Mesothelial cell of epicardium (in vitro differentiated cells): ENCODE data around the gene ZNF132. TPM values are rescaled to one million over a fixed set of nuclear protein-coding genes. Genes with fewer than 3 reads are reported as not detected.

Source experiments
- DNase-seq, 2 experiments: peaks; one replicate each; pipeline ENCODE4 v3.0.0; 2021; ENCODE audit warnings: low spot score in 2 of 2; ENCODE audit not compliant: unreplicated experiment in 2 of 2
- H3K27ac Mint-ChIP-seq: 2 replicates; pipeline ENCODE4 v1.8.0; 2021; ENCODE audit warnings: mixed read lengths
- H3K27me3 Mint-ChIP-seq: 2 replicates; pipeline ENCODE4 v1.8.0; 2021; ENCODE audit warnings: low read depth, mixed read lengths
- H3K36me3 Mint-ChIP-seq: 2 replicates; pipeline ENCODE4 v1.8.0; 2021; ENCODE audit warnings: mixed read lengths
- H3K4me1 Mint-ChIP-seq: 2 replicates; pipeline ENCODE4 v1.8.0; 2021; ENCODE audit warnings: mixed read lengths
- H3K4me3 Mint-ChIP-seq: 2 replicates; pipeline ENCODE4 v1.8.0; 2021; ENCODE audit warnings: mild to moderate bottlenecking, moderate library complexity, mixed read lengths
- H3K9me3 Mint-ChIP-seq: 2 replicates; pipeline ENCODE4 v1.8.0; 2021; ENCODE audit warnings: mixed read lengths
- CTCF ChIP-seq: fragments of 200-600 bp; sonication (generic); IDR thresholded peaks from one replicate; pipeline ENCODE4 v1.5.0; 2021; ENCODE audit warnings: antibody characterized with exemption; ENCODE audit not compliant: unreplicated experiment
- total RNA-seq: library from RNA; stranded (reverse); gene quantifications from 3 replicates; pipeline ENCODE4 v1.2.1, GENCODE V29; 2021

The ZNF132 gene
- total RNA-seq, 1 donor from 2014 or later, result 4.4 TPM

- Mint-ChIP-seq H3K27me3 (peaks cover 12% of the 10 kb centered on the region), H3K27ac (peak overlapping the region; percentile 97), H3K36me3 (peaks cover 4% of the 10 kb centered on the region), H3K9me3 (no peaks in the 10 kb centered on the region), H3K4me1 (peaks cover 17% of the 10 kb centered on the region), H3K4me3 (peak overlapping the region; percentile 87)
- DNase-seq, result no peak
- no peak for TF ChIP-seq CTCF
Measured at GRCh38 chr19:58401840-58402421, 38.0 kb downstream of the ZNF132 start.

GRCh38 chr19:58400916-58401839, 38.8 kb downstream of the ZNF132 start:
- DNase-seq, result peak; percentile 99
- no peaks in the 10 kb centered on the region for H3K9me3 Mint-ChIP-seq
- H3K27me3 Mint-ChIP-seq, result peaks cover 13% of the 10 kb centered on the region
- peak overlapping the region; percentile 87 for H3K4me3 Mint-ChIP-seq
- peak overlapping the region; percentile 97 for H3K27ac Mint-ChIP-seq
- peaks cover 14% of the 10 kb centered on the region for H3K4me1 Mint-ChIP-seq
- peaks cover 2% of the 10 kb centered on the region for H3K36me3 Mint-ChIP-seq
- TF ChIP-seq CTCF, result no peak

GRCh38 chr19:58400316-58400915, 39.5 kb downstream of the ZNF132 start:
- no peak overlapping the region for H3K27ac Mint-ChIP-seq

GRCh38 chr19:58399903-58400302, 40.0 kb downstream of the ZNF132 start:
- Mint-ChIP-seq H3K4me3 (peak overlapping the region; percentile 87), H3K9me3 (no peaks in the 10 kb centered on the region), H3K27me3 (peaks cover 19% of the 10 kb centered on the region), H3K36me3 (peaks cover 2% of the 10 kb centered on the region), H3K27ac (no peak overlapping the region), H3K4me1 (peaks cover 16% of the 10 kb centered on the region)
- no peak for TF ChIP-seq CTCF
- no peak for DNase-seq

More at GRCh38 chr19:58400316-58400915, 39.5 kb downstream of the ZNF132 start:
- Mint-ChIP-seq H3K36me3 (peaks cover 2% of the 10 kb centered on the region), H3K27me3 (peaks cover 19% of the 10 kb centered on the region), H3K4me1 (peaks cover 16% of the 10 kb centered on the region), H3K4me3 (peak overlapping the region; percentile 87), H3K9me3 (no peaks in the 10 kb centered on the region)
- no peak for DNase-seq
- TF ChIP-seq CTCF, result no peak

GRCh38 chr19:58398545-58398944, 41.4 kb downstream of the ZNF132 start:
- Mint-ChIP-seq H3K27me3 (peaks cover 20% of the 10 kb centered on the region), H3K4me3 (no peak overlapping the region), H3K9me3 (no peaks in the 10 kb centered on the region), H3K4me1 (peaks cover 16% of the 10 kb centered on the region), H3K36me3 (peaks cover 12% of the 10 kb centered on the region), H3K27ac (no peak overlapping the region)
- TF ChIP-seq CTCF, result no peak
- no peak for DNase-seq
